HG02678 (cell line): Measurements from ENCODE around the gene ANKRD13B.

Experiments
- ATAC-seq: cut with Tn5 transposase; IDR thresholded peaks from one replicate; pipeline ENCODE4 v1.9.1; 2021; ENCODE audit warnings: mild to moderate bottlenecking, moderate library complexity; ENCODE audit not compliant: unreplicated experiment

The ANKRD13B gene

DNA sequence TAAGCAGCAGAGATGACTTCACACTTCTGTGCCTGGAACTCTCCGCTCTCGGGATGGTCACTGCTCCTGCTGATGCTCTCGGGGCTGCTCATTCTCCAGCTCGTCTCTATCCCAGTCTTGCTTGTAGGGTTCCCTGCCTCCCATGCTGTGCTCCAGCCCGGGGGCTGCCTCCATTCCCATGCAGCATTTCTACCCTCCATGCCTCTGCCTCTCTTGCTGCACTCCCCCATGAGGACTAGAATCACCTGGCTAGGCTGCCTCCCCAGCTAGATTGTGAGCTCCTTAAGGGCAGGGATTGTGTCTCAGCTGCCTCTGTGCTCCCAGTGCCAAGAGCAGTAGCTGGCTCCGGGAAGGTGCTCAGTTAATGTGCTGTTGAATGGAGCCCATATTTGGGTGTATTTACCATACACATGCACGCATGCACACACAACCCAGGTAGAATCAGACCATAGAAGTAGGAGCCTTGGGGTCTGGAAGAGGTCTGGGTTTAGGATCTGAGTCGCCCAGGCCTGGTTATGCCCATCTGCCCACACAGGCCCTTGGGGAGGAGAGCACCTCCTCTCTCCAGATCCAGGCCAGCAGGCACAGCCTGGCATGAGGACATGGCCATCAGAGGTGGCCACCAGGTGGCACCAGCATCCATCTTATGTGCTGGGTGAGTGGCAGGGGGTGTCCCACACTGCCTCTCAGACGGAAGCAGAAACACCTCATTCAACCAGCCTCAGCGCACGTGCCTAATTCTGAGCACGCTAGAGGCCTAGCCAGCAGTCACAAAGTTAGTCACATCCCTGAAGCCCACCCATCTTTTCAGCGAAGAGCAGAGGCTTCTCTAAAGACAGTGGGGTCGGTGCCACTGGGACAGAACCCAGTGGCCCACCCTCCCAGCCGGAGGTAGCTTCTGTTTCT is 12.8 kb upstream of the ANKRD13B start:
- peak; percentile 88 for ATAC-seq

DNA sequence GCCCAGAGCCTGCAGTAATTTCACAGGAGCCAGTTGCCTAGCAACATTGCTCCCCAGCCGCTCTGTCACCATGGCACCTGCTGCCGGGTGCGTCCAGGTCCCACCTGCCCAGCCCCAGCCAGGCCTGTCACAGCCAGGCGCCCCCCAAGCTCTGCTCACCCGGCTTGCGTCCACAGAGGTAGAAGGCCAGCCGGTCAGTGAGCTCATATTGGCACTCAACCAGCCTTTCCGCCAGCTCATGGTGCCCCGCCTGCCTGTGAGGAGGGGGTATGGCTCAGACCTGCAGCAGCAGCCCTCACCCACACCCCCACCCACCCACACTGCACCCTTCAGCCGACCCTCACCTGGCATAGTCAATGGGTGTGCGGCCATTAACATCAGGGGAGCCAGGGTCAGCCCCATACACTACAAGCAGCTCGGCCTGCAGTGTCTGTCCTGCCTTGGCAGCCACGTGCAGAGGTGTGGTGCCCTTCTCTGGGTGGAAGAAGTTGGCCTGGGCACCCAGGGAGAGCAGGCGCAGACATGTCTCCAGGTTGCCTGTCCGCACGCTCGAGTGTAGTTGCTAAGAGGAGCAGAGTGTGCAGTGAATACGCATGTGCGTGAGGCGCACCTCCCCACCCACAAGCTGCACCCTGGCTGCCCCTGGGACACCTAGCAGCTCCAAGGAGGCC is 11.2 kb upstream of the ANKRD13B start:
- no peak for ATAC-seq

DNA sequence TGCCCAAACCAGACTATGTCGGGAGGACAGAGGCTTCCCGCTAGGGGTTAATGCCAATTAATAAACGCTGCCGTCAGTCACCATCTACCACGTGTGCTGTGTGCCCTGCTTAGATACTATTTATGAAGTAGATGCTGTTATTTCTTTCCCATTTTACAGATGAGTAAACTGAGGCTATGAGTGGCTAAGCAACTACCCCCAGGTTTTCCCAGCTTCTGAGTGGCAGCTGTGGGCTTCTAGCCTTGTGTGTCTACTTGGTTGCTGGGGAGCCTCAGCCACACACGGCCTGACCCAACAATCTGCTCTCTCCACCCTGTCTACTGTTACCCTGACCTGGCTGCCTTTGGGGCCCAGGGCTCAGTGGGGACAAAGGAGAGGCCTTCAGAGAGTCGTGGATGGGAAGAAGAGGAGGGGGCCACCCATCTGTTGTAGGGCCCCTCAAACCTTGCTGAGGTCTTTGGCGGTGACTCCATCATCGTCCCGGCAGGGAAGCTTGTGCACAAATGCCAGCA is 10.6 kb upstream of the ANKRD13B start:
- ATAC-seq, result no peak

DNA sequence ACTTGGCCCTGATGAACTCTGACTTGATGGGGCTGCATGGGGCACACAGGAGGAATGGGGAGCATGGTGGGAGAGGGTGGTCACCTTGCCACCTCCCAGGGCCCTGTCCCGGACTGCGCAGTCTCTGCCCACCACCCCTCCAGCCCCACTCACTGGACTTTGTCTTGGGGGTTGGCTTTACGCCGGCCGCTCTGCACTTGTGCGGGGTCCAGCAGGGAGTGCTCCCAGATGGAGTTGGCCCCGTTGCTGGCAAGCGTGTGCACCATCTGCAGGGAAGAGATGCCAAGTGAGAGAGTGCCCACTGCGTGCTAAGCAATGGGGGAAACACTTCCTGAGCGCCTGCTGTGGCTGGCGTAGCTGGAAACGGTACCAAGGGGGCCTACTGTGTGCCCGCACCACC is 10.2 kb upstream of the ANKRD13B start:
- no peak for ATAC-seq

DNA sequence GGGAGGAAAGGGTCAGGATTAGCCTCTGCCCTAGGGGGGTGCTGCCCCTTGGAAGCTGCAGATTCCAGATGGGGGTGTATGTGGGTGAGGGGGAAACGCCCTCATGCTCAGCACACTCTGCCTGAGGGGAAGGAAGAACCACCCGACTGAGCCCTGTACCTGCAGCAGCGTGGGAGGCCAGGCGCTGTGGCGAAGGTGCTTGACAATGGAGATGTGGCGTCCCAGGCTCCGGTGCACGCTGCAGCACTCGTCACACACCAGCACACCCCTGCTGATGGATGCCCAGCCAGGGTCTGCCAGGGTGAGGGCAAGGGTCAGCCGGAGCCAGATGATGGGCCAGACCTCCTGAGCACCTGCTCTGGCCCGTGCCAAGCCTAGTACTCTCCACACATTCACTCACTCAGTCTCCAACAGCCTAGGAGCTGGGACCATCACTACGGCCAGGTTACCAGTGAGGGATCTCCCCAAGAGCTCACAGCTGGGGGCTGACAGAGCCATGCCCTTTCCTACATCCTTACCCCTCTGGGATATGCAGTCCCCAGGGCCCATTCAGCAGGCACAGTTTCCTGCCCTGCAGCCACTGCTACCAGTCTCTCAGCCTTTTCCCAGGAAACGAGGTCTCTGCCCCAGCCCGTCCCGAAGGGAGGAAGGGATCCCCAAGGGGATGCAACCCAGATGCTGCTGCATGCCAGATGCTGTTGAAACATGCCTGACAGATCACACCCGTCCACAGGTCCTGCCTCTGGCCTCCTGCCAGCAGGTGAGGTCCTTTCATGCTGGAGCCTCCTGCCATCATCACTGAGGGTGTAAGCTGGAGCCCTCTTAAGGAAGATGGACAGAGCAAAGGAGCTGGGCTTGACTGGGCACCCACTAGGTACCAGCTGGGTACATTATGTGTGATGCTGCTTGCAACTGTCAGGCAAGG is 9.3 kb upstream of the ANKRD13B start:
- no peak for ATAC-seq

DNA sequence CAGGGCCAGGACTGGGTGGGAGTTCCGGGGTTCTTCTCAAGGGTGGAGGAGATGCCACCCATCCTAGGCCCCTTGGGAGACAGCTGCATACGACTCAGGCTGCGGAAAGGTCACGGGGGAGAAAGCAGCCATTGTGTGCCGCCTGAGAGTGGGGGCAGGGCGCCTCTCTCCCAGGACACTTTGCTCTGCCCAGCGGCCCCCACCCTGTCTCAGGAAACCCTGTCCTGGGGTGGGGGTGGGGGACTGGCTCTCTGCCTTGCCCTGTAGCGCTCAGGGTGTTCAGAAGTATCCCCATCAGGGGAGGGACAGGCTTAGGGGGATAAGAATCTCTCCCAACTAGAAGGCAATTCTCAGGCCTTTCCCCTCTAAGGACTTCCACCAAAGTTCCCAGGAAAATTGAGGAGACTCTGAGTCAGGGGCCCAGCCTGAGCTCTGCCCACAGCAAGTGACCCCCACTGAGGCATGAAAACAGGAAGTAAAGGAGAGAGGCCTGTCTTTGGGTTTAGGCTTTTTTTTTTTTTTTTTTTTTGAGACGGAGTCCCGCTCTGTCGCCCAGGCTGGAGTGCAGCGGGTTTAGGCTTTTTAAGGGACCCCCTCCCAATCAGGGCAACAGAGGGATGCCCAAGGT is 8.4 kb upstream of the ANKRD13B start:
- ATAC-seq, result no peak

DNA sequence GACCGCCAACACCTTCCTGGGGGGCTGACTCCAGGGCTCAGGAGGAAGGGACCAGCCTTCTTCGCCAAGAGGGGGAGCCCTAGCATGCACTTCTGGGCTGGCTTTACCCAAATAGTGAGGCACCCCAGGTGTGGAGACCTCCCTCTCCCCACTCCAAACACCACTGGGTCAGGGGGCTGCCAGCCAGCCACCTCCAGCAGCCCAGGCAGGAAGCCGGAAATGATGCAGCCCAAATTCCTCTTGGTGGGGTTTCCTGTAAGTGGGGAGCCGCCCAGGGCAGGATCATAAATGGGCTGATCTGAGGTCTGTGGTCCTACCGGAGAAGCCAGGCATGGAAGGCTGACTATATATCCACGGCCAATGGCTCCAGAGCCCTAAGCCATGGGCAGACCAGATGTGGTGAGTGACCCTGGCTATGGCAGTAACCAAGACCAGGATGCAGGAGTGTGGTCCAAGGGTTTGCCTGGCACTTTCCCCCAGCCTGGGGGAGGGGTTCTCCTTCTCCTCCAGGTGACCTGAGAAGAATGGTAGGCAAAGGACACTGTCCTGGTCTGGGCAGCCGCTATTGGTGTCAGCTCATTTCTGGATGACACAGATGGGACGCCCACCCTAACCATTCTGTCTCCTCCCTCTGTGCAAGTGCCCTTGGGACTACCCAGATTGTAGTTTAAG is 7.7 kb upstream of the ANKRD13B start:
- no peak for ATAC-seq

DNA sequence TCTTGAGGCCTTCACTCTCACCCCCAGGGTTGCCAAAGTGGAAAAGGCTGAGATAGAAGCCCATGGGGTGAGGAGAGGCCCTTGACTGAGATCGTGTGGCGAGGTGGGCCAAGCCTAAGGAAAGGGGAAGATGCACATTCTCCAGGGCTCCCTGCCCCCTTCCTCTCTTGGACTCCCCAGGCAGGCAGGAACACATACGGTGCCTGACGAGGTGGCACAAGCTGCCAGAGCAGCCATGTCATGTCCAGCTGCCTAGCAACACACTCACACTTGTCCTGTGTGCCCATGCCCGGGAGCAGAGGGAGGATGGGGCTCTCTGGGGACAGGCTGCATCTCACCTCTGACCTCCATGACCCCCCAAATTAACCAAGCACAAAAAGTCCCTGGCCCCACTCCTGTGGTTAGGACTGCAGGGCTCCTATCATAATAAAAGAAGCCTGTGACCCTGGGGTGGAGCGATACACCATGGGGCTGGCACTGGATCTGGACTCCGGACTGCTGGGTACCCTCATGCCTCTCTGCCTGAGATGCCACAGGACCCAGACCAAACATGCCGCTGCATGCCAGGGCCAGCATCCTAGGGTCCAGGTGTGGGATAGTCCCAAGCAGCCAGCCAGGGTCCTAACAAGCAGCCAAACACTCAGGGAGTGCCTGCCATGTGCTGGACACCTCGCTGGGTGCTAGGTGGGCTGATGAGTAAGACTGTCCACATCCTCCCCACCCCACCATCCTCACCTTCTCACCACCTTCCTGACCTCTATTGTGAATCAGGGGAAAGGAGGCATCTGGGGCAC is 6.1 kb upstream of the ANKRD13B start:
- ATAC-seq, result no peak

DNA sequence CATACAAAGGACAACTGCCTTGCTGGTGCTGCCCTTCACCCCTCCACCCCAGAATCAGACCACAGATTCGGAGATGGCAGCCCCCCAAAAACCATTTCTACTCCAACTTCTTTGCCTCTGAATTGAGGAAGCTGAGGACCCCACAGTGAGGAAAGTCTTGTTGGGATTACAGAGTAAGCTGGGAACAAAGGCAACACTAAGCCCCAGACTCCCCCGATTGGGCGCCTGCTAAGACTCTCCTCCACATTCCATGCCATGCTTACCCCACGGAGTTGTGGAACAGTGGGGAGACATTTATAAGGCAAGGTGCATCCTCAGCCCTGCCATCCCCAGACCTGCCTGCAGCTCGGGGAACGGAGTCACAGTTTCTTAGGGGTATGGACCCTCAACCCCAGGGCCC is 5.3 kb upstream of the ANKRD13B start:
- no peak for ATAC-seq

DNA sequence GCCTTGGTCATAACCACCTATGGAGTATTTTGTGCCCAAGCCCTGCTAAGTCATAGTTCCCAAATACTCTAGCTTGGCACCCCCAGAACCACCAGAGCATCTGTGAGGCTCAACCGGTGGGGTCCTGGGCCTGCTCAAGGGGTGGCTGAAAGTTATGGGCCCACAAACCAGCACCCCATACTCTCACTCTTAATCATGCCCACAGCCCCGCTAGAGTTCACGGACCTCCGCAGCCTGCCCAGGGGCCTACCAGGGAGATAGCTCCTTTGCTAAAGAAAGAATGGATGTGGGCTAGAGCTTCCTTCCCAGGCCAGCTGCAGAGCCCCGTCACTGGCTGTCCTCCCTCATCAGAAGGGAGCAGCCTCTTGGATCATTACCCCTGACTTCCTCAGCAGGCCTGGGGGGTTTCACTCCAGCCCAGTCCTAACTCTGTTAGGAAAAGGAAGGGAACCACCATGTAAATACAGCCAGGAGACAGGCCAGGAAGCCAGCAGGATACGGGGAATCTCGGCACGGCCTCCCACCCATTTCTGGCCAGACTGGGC is 4.8 kb upstream of the ANKRD13B start:
- no peak for ATAC-seq

DNA sequence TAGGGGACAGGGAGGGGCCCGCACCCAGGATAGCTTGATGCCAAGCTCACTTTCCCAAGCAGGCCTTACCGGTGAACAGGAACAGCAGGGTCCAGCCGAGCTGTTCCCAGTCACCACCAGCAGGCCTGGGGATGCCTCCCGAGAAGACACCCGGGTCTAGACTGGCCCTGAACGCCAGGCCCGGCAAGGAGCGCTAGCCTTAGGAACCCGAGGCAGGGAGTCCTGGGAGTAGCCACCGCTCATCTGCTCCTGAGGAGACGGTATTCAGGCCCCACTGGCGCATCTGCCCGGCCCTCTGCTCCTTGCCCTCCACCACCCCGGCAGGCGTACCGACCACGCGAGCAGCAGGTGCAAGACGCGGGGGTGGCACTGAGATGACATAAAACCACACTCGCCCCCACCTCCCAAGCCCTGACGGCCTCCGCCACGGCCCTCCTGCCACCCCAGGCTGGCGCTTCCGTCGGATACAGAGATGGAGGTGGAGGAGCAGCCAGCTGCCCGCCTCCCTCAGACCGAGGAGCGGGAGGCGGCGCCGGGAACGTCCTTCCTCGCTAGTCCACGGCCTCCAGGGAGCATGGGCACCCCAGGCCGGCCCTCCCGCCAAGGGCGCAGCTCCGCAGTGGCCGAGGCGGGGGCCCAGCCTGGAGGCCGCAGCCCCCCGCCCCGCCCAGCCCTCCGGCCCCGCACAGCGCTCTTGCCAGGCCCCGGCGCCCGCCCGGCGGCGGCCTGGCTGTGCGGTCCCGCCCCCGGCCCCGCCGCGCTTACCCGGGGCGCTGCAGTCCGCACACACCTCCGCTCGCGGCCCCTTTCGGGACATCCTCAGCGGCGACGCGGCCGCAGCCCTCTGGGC is 4.1 kb upstream of the ANKRD13B start:
- ATAC-seq, result peak; percentile 24

DNA sequence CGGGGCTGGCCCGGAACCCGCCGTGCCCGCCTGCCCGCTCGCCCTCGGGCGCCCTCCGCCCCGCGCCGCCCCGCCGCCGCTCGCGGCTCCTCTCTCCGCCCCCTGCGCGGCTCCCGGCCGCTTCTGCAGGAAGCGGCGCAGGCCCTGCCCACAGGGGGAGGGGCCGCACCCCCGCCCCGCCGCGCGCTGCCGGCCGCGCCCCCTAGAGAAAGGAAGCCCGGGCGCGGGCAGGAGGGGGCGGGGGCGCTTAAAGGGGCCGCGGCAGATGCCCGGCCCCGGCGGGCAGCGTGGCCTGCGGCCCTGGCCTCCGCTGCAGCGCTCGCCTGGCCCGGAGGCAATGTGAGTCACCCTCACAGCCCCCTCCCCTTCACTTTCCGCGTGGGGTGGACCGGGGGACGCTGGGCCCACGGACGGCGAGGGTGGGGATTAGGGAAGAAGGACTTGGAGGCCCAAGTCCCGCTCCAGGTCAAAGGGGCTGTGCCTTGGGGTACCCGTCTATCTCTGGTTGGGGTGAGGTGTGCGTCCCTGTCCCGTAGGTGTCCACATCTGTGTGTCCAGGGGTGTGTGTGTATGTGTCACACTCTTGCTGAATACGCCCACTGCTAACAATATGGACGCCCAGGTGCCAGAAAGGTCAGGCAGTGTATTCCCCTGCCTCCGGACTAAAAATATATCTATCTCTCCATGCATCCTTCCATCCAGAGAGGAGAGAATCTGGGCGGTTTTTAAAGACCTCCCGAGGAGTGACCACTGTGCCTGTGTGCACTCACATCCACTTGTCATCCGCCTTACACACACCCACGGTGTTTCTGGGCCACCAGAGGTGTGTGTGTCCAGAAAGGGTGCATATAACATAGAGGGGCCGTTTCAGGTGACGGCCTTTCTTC is 3.2 kb upstream of the ANKRD13B start, which contains the start of gene GIT1:
Gene GIT1 (minus strand): TSS at position 125 of the 887 bp plus-strand sequence. CDS start 270 bp downstream, outside the sequence.
- peak; percentile 68 for ATAC-seq

DNA sequence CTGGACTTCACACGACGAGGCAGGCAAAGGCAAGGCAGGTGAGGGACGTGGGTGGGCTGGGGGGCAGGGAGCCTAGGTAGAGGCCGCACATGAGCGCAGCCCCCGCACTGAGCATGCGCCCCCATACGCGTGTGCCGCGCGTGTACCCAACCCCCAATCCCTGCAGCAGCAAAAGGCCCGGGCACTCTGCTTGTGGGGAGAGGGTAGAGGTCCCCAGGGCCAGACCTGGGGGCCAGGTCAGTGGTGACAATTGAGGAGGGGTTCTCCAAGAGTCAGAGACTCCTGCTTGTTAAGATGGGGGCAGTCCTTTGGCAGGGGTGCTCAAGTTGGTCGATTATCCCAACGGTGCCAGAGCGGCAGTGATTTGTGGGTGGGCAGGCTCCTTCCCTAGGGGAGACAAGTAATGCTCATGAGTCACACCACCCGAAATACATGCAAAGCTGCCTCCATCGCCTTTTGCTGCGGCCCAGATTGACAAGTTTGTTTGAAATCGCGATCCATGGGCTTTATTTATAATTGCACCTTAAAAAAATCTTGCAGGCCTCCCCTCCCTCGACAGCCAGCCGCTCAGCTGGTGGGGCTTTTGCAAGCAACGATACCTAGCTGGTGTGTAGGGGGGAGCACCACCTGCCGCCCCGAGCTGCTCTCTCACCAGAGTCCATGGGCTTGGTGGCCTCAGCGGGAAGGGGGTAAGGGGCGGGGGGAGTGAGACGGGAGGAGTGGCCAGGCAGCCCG is 2.4 kb upstream of the ANKRD13B start:
- ATAC-seq, result no peak

DNA sequence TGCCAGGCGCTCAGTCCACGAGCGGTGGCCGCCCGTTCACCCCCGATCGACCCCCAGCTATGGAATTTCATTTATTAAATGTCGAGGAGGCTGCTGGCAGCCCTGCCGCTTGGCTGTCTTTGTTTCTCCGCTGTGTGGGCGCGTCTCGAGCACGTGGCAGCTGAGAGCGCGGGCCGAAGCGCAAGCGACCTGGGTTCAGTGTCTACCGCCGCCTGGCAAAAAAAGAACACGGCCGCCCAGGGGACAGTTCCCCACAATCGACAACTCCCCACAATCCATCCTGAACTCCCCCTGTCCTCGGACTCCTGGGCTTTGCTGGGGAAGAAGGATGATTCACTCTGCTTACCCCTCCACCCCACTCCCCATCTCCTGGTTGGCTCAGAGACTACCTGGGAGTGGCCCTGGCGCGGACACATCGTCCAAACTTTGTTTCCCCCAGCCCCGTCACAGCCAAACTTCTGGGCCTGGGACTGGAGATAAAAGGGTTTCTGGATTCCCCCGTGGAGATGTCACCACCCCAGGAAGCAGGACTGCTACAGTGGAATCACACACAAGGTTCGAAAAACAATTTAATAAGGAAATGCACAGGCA is 1.7 kb upstream of the ANKRD13B start:
- ATAC-seq, result no peak

DNA sequence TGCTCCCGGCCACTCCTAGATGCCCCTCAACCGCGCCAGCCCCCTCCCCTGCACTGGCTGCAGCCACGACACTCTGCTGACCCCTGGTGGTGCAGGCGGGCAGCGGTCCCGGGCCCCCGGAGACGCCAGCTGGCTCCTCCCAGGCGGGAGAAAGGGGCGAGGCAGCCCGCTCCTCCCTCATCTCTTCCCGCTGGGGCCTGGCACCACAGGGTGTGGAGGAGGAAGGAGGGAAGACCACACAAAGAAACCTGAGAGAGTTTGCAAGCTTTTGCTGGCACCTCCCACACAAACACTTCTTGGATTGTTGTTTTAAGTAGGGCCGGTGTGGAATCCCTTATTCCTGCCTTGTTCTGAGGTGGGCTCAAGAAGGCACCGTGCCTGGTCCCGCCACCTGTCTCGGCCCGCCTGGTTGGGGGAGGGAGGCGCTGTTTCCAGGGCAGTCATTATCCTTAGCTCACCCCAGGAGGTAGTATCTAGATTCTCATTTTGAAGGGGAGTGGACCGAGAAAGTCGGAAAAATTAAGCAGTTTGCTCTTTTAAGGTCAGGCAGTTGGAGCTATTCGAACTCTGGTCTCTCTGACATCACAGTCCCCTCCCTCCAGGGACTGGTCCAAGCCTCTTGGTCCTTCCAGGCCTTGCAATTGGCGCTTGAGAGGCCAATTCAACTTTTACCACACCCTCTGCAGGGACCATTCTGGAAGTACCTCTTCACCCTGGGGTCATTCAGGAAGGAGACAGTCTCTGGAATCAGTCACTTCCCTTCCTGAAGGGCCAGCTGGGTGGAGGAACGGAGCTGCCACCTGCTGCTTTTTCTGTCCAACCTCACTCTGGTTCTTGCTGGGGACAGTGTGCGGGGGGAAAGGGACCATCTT is 959 bp upstream of the ANKRD13B start:
- ATAC-seq, result no peak
